Heart left ventricle (tissue), 16 donors: ENCODE results near the gene MAZ. TPM values are rescaled to one million over a fixed set of nuclear protein-coding genes. Genes with fewer than 3 reads are reported as not detected.

Experiments used
- ATAC-seq, 4 donors: fragments of 200-7000 bp; cut with Tn5 transposase; one replicate each; pipeline ENCODE4 v1.9.1; 2020 to 2022; ENCODE audit warnings: moderate library complexity in 4 of 4, mild to moderate bottlenecking in 3 of 4, moderate number of reproducible peaks in 1 of 4
- DNase-seq, 5 donors: peaks; one replicate each; pipeline ENCODE4 v3.0.0-alpha.2; 2020
- H3K27ac ChIP-seq, 12 donors: fragments of 200-600 bp; sonication (generic) in 4 of 12; one replicate each; pipeline versions ENCODE4 v1.5.0 to v1.8.0; 2016 to 2022; ENCODE audit warnings: mild to moderate bottlenecking in 2 of 12
- H3K27me3 ChIP-seq, 9 donors: fragments of 200-600 bp; sonication (generic) in 2 of 9; one replicate each; pipeline versions ENCODE4 v1.5.1 to v1.8.0; 2016 to 2022; ENCODE audit warnings: mild to moderate bottlenecking in 3 of 9
- H3K36me3 ChIP-seq, 9 donors: fragments of 200-600 bp; sonication (generic) in 2 of 9; one replicate each; pipeline versions ENCODE4 v1.5.0 to v1.8.0; 2018 to 2022; ENCODE audit warnings: mild to moderate bottlenecking in 2 of 9
- H3K4me1 ChIP-seq, 12 donors: fragments of 200-600 bp; sonication (generic) in 4 of 12; one replicate each; pipeline versions ENCODE4 v1.5.0 to v1.8.0; 2016 to 2022; ENCODE audit warnings: mild to moderate bottlenecking in 3 of 12
- H3K4me3 ChIP-seq, 12 donors: fragments of 200-600 bp; sonication (generic) in 4 of 12; one replicate each; pipeline versions ENCODE4 v1.5.0 to v1.8.0; 2017 to 2022; ENCODE audit warnings: mild to moderate bottlenecking in 9 of 12, moderate library complexity in 4 of 12
- H3K9me3 ChIP-seq, 12 donors: fragments of 200-600 bp; sonication (generic) in 4 of 12; one replicate each; pipeline versions ENCODE4 v1.5.0 to v1.8.0; 2016 to 2022; ENCODE audit warnings: mild to moderate bottlenecking in 1 of 12
- POLR2A ChIP-seq, 2 donors: fragments of 450-650 bp; IDR thresholded peaks; one replicate each; pipeline ENCODE4 v1.6.1; 2017; ENCODE audit warnings: antibody characterized with exemption in 2 of 2, mild to moderate bottlenecking in 2 of 2, moderate library complexity in 2 of 2
- WGBS, 4 donors: extraction: QIAGEN DNeasy Blood & Tissue Kit in 2 of 4; methylation state at CpG; one replicate each; pipeline versions ENCODE4 v1.1.5 to v1.1.7; 2013 to 2018; 5-methylcytosine and 5-hydroxymethylcytosine counted together
- intact Hi-C, 10 donors: fragments of 100-400 bp; cut with DNase I; formaldehyde crosslinking; loops; one replicate each; pipeline versions ENCODE4 v1.11.1 to v1.14.2; 2022
- polyA plus RNA-seq, 2 donors: library from polyadenylated mRNA; stranded (reverse); fragments of 200-250 nt; gene quantifications; one replicate each; pipeline ENCODE4 v1.2.3, GENCODE V29; 2013
- total RNA-seq, 9 donors: library from RNA; depleted of rRNA in 2 of 9; stranded (reverse); fragments of >200 nt in 2 of 9; fragmentation: NEBNext Ultra II Directional in 3 of 9; extraction: Animal tissue kit (Norgen Biotek cat#: 25700) in 3 of 9; gene quantifications; one replicate each; pipeline versions ENCODE4 v1.1.0 to v1.2.4, GENCODE V29; 2016 to 2023
- TF ChIP-seq, protein P1 (sequence below), 12 donors: fragments of 200-600 bp; sonication (generic) in 4 of 12; IDR thresholded peaks; one replicate each; pipeline versions ENCODE4 v1.5.0 to v1.8.0; 2018 to 2022; ENCODE audit warnings: antibody characterized with exemption in 12 of 12, mild to moderate bottlenecking in 5 of 12
- donor health status: ischemic (EF 13 %, LVEDD 7.1; RV severe dilation, severe dysfunction).
- donor health status: healthy with polysubstance abuse.
- donor health status: DM: no; HTN: yes; CAD: no.
- donor health status: DM: no; HTN: no; CAD: no.
- donor health status: ischemic (EF 25% LVEDD 6.9; RV normal size, moderate dysfunction).
- donor health status: ischemic (EF 25% LVEDD 5.7; RV mildly dilated, moderate dysfunction).
- donor health status: healthy.
- donor health status: DM: yes; HTN: yes; CAD: no.
- donor health status: ischemic (EF 35%, LVEDD 5.7; RV mildly dilated, moderate dysfunction).
- donor health status: nonischemic (EF 11% LVEDD 7.7; RV severe dilation, severe dysfunction).
- donor health status: DM: yes; HTN: yes; CAD: no.
- donor health status: PGD.
- donor health status: ischemic (EF 29% LVEDD 5.4; RV normal size, mild dysfunction).
- donor health status: nonischemic (EF 23%, LVEDD 6.1; RV moderate dilation, normal function).

The MAZ gene
- total and polyA plus RNA-seq, 11 donors = 58.9 to 188 (median 74.0) TPM

DNA sequence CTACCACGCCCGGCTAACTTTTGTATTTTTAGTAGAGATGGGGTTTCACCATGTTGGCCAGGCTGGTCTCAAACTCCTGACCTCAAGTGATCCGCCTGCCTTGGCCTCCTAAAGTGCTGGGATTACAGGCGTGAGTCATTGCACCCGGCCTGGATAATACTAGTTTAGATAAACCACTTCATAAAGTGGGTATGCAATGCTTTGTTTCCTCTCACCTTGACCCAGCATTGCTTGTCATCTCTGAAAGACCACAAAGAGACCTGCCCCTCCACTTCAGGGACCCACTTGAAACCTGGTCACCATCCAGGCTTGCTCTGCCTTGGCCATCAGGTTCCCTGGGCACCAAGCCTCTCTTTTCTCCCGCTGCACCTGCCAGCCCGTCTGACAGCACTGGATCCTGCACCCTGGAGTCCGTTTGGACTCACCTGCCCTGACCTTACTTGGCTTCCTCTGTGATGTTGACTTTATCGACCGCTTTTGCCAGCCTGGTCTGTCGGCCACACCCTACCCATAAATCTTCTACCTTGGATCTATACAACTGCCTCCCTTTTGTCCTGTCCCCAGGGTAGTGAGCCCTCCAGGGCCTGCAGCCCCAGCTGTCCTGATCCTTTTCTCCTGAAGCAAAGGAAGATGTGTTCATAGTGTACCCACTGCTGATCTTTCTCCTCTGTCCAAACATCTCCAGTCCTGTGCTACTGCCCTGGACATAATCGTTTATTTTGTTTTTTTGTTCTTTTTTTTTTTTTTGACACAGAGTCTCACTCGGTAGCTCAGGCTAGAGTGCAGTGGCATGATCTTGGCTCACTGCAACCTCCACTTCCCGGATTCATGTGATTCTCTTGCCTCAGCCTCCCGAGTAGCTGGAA, 40.9 kb upstream of the MAZ start:
- Histone ChIP-seq H3K27me3 (peaks cover 0 to 7% (median 0%) of the 10 kb centered on the region in 9 donors), H3K9me3 (no peaks in the 10 kb centered on the region), H3K4me3 (no peak overlapping the region), H3K4me1 (no peaks in the 10 kb centered on the region), H3K36me3 (no peaks in the 10 kb centered on the region), H3K27ac (no peak overlapping the region)
- no peak for DNase-seq
- intact Hi-C loops = no loop called here
- 68 to 75% (median 72%) methylated on average over 15 of the region's 15 CpGs for WGBS, 4 donors
- no peak for TF ChIP-seq POLR2A (IDR thresholded peaks at IDR 0.05)
- TF ChIP-seq, protein P1, sequence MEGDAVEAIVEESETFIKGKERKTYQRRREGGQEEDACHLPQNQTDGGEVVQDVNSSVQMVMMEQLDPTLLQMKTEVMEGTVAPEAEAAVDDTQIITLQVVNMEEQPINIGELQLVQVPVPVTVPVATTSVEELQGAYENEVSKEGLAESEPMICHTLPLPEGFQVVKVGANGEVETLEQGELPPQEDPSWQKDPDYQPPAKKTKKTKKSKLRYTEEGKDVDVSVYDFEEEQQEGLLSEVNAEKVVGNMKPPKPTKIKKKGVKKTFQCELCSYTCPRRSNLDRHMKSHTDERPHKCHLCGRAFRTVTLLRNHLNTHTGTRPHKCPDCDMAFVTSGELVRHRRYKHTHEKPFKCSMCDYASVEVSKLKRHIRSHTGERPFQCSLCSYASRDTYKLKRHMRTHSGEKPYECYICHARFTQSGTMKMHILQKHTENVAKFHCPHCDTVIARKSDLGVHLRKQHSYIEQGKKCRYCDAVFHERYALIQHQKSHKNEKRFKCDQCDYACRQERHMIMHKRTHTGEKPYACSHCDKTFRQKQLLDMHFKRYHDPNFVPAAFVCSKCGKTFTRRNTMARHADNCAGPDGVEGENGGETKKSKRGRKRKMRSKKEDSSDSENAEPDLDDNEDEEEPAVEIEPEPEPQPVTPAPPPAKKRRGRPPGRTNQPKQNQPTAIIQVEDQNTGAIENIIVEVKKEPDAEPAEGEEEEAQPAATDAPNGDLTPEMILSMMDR (IDR thresholded peaks at IDR 0.05) = no peak
- ATAC-seq = peak in 2 of 4 donors; percentile 24 to 36

DNA sequence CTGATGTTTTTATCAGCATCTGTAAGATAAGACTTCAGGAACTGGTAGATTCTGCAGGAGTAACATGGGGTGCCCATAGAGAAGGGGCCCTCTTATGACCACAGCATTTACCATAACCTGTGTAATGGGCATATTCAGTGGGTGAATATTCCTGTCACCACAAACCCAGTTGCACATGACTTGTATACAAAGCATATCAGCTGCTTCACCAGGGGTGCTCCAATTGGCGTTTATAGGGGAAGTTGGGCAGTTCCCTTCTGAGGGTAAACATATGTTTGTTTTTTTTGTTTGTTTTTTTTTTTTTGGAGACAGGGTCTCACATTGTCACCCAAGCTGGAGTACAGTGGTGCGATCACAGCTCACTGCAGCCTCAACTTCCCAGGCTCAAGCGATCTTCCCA, 39.8 kb upstream of the MAZ start:
- no peaks in the 10 kb centered on the region for H3K9me3 ChIP-seq
- WGBS, 4 donors = 85 to 95% (median 87%) methylated on average over 3 of the region's 3 CpGs
- intact Hi-C loops = no loop called here
- no peaks in the 10 kb centered on the region for H3K4me1 ChIP-seq
- no peak for TF ChIP-seq POLR2A (IDR thresholded peaks at IDR 0.05)
- TF ChIP-seq, protein P1 (IDR thresholded peaks at IDR 0.05) = no peak
- H3K4me3 ChIP-seq = no peak overlapping the region
- ATAC-seq (no peak), DNase-seq (no peak)
- no peak overlapping the region for H3K27ac ChIP-seq
- no peaks in the 10 kb centered on the region for H3K36me3 ChIP-seq
- H3K27me3 ChIP-seq = peaks cover 0 to 7% (median 0%) of the 10 kb centered on the region in 9 donors

DNA sequence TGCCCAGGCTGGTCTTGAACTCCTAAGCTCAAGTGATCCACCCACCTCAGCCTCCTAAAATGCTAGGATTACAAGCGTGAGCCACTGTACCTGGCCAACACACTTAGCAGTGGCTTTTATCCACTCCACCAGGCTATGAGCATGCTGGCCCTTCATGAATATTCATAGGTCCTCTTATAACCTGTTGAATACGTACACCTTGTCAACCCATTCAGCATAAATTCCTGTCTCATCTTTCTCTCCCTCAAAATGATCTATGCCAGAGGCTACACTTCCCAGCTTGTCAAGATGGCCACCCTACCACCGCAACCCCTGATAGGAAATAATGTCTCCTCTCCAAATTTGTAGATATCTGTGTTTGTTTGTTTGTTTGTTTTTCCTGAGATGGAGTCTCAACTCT, 39.3 kb upstream of the MAZ start:
- H3K36me3 ChIP-seq = no peaks in the 10 kb centered on the region
- H3K4me1 ChIP-seq = no peaks in the 10 kb centered on the region
- intact Hi-C loops = no loop called here
- no peak for ATAC-seq
- H3K27ac ChIP-seq = no peak overlapping the region
- H3K27me3 ChIP-seq = peaks cover 0 to 7% (median 0%) of the 10 kb centered on the region in 9 donors
- no peak overlapping the region for H3K4me3 ChIP-seq
- no peak for DNase-seq
- TF ChIP-seq, protein P1 (IDR thresholded peaks at IDR 0.05) = no peak
- TF ChIP-seq POLR2A (IDR thresholded peaks at IDR 0.05) = no peak
- H3K9me3 ChIP-seq = no peaks in the 10 kb centered on the region
- WGBS, 4 donors = 87 to 94% (median 88%) methylated on average over 3 of the region's 3 CpGs

DNA sequence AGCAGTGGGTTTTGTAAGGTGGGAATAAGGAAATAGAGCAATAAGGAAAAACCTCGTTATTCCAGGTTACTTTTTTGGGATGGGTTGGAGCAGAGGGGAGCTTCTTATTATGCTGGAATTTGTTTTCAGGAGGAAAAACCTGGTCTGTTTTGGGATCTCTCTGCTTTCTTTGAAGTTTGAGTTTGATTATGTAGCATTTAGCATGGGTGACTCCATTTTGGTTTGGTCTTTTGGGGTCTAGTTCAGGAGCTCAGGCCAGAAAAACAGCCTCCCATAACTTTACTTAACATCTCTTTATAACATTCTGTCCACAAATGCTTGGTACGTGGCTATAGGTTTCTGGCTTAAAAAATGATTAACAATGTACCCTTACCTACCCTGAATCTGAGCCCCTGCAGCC, 36.8 kb upstream of the MAZ start:
- H3K27ac ChIP-seq = no peak overlapping the region
- 77 to 84% (median 82%) methylated on average over 2 of the region's 2 CpGs for WGBS, 4 donors
- H3K4me3 ChIP-seq = no peak overlapping the region
- DNase-seq = no peak
- no peaks in the 10 kb centered on the region for H3K4me1 ChIP-seq
- ATAC-seq = no peak
- H3K9me3 ChIP-seq = no peaks in the 10 kb centered on the region
- no peaks in the 10 kb centered on the region for H3K36me3 ChIP-seq
- no peaks in the 10 kb centered on the region for H3K27me3 ChIP-seq
- no peak for TF ChIP-seq POLR2A (IDR thresholded peaks at IDR 0.05)
- TF ChIP-seq, protein P1 (IDR thresholded peaks at IDR 0.05) = no peak
- intact Hi-C loops = no loop called here
